Small intestine (tissue), 7 donors: ENCODE data around the gene MYMK. TPM values are rescaled to one million over a fixed set of nuclear protein-coding genes. Genes with fewer than 3 reads are reported as not detected.

Source experiments
- DNase-seq, 2 donors: peaks; one replicate each; pipeline versions ENCODE4 v3.0.0 to v3.0.0-alpha.2; 2013
- FAIRE-seq: peaks from 2 replicates; lab custom pipeline; 2012; peaks lifted over from hg19 to GRCh38; lab: Jason Lieb, UNC
- H3K27ac ChIP-seq, 3 donors: one replicate each; pipeline ENCODE4 v1.5.1; 2013; ENCODE audit warnings: low read length in 2 of 3, mild to moderate bottlenecking in 2 of 3, control low read depth in 1 of 3, inconsistent platforms in 1 of 3, low read depth in 1 of 3, moderate library complexity in 1 of 3
- H3K27me3 ChIP-seq, 3 donors: one replicate each; pipeline ENCODE4 v1.6.1; 2013; ENCODE audit warnings: low read length in 3 of 3, inconsistent platforms in 1 of 3; ENCODE audit not compliant: control insufficient read depth in 3 of 3, insufficient read depth in 3 of 3
- H3K36me3 ChIP-seq, 3 donors: one replicate each; pipeline ENCODE4 v1.6.1; 2013; ENCODE audit warnings: low read length in 3 of 3, inconsistent platforms in 1 of 3, low read depth in 1 of 3, mild to moderate bottlenecking in 1 of 3, moderate library complexity in 1 of 3; ENCODE audit not compliant: control insufficient read depth in 3 of 3, insufficient read depth in 2 of 3
- H3K4me1 ChIP-seq, 3 donors: one replicate each; pipeline ENCODE4 v1.6.1; 2013; ENCODE audit warnings: low read length in 2 of 3, inconsistent platforms in 1 of 3, low read depth in 1 of 3, mild to moderate bottlenecking in 1 of 3, moderate library complexity in 1 of 3; ENCODE audit not compliant: control insufficient read depth in 3 of 3, insufficient read depth in 2 of 3
- H3K4me3 ChIP-seq, 3 donors: one replicate each; pipeline ENCODE4 v1.5.1; 2013; ENCODE audit warnings: low read length in 3 of 3, control low read depth in 1 of 3, inconsistent platforms in 1 of 3, low read depth in 1 of 3, mild to moderate bottlenecking in 1 of 3, moderate library complexity in 1 of 3
- H3K9me3 ChIP-seq, 2 donors: one replicate each; pipeline ENCODE4 v1.6.1; 2013; ENCODE audit warnings: low read depth in 1 of 2, low read length in 1 of 2; ENCODE audit not compliant: control insufficient read depth in 2 of 2, insufficient read depth in 1 of 2
- WGBS, 3 donors: extraction: QIAGEN DNeasy Blood & Tissue Kit; methylation state at CpG; one replicate each; pipeline ENCODE4 v1.1.7; 2013; 5-methylcytosine and 5-hydroxymethylcytosine counted together
- polyA plus RNA-seq, 4 donors: library from polyadenylated mRNA; stranded (reverse) in 3 of 4; unstranded in 1 of 4; fragments of 200-250 nt in 3 of 4; fragments of 120-200 nt in 1 of 4; gene quantifications; one replicate each; pipeline versions ENCODE4 v1.2.1 to v1.2.3, GENCODE V29; 2013
- donor health status: healthy with polysubstance abuse.
- donor health status: control.
- donor health status: control.
- donor health status: Bipolar disorder and iron deficiency.
- donor health status: healthy.

Gene MYMK
- polyA plus RNA-seq, 4 donors, result 0.22 TPM; not detected in 3

DNA sequence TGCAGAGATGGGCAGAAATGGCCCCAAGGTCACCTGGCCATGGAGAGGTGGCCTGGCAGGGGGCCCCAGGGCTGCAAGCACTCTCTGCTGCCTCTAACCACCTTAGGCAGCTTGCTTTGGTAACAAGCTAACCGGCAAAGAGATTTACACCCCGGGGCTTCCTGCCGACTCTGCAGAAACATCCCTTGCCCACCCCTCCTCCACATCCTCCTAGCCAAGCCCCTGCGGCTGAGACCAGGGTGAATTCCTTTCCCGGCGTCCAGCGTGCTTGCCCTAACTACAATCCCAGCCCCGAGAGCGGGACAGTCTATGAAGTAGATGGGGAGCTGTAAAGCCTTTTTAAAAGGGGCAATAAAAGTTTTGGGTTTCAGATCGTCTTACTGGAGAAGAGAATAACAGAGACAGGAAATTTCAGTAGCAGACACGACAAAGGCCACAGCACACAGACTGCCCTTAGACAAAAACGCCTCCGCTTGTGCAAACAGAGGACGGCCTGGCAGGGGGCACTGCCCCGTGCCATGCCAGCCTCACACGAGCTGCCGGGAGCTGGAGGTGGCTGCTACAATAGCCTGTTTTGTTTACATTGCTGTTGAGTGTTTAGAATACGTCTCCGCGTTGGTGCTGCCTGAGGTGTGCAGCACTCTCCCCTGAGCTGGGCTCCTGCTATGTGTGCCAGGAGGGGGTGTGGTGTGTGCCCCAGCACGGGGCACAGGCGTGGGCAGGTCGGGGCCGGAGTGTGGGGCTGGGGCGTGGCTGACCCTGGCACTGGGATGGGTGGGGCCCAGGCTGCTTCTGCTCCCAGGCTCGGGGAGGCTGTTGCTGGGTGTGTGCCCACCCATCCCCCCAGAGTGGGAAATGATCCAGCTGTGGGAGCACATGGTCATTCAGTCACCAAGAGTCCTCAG lies 15.3 kb downstream of the MYMK start:
- WGBS, 3 donors, result 1 to 9% (median 5%) methylated on average over 26 of the region's 26 CpGs
- DNase-seq, result peak in 1 of 2 donors; percentile 29
- peaks cover 0 to 8% (median 4%) of the 10 kb centered on the region in 3 donors for H3K4me1 ChIP-seq
- H3K27me3 ChIP-seq, result peaks cover 0 to 11% (median 0%) of the 10 kb centered on the region in 3 donors
- no peaks in the 10 kb centered on the region for H3K9me3 ChIP-seq
- no peak for FAIRE-seq
- H3K4me3 ChIP-seq, result no peak overlapping the region
- H3K36me3 ChIP-seq, result no peaks in the 10 kb centered on the region
- H3K27ac ChIP-seq, result no peak overlapping the region

DNA sequence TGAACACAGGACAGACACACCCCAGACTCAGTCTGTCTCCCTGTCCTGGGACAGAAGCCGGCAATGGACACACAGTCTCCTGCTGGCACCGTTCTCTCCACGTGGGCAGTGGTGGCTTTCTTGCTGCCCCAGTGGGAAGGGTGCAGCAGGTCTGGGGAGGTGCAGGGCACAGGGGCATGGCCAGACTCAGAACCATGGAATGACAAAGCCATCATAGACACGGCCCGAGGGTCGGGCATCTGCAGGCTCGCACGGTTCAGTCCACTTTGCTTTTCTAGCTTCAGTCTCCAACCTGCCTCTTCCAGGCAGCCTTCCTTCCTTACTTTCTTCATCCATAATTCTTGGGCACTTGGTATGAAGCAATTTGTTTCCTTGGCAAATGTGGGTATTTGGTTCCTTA lies 16.7 kb downstream of the MYMK start:
- DNase-seq, result no peak

DNA sequence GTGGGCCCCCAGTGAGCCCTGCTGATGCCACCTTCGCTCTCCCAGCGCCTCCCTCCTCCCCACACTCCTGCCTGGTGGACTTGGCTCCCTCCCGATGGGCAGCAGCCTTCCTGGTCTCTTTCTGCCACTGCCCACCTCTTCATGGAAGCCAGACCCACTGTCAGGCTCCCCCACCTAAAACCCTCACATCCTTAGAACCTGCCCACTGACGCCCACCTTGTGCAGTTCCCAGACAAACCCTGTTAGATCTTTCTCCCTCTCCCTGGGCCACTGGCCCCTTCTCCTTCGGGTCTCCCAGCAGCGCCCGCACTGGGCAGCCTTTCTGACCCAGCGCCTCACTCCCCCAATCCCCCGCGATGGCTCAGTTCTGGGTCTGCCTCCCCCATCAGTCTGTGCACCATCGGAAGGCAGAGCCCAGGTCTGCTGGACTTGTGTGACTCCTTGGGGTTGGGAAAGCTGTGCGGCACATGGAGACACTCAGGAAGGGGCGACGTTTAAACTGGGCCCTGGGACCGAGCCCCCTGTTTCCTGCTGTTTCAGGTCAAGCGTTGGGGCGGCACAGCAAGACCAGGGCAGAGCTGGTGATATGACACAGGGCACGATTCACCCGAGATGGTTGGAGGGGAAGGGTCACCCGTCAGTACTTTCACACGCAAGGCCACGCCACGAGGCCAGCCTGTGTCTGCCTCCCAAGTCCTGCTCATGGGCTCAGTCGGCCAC lies 17.4 kb downstream of the MYMK start:
- 86 to 90% (median 88%) methylated on average over 24 of the region's 24 CpGs for WGBS, 3 donors

More for the DNA sequence above, 16.7 kb downstream of the MYMK start:
- Histone ChIP-seq H3K27ac (no peak overlapping the region), H3K27me3 (peaks cover 0 to 11% (median 0%) of the 10 kb centered on the region in 3 donors), H3K36me3 (no peaks in the 10 kb centered on the region), H3K4me3 (no peak overlapping the region), H3K9me3 (no peaks in the 10 kb centered on the region), H3K4me1 (peaks cover 0 to 8% (median 4%) of the 10 kb centered on the region in 3 donors)
- whole genome bisulfite sequencing, 3 donors, result 74 to 88% (median 80%) methylated on average over 8 of the region's 8 CpGs
- no peak for FAIRE-seq

DNA sequence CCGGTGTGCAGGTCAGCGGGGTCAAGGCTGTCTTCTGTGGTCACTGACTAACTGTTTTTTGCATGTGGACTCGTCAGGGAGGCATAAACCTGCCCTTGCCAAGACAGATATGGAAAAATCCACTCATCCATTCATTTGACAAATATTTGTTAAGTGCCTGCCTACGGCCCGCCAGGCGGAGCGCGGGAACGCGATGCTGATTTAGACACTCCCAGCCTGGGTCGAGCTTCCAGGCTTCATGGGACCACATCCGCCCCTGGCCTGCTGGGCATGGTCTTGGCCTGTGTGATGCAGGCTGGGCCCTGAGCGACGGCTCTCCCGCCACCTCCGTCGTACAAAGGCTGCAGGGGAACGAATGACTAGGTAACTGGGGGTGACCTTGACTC lies 18.1 kb downstream of the MYMK start:
- WGBS, 3 donors, result 54% methylated on average over 17 to 18 of the region's 18 CpGs
- H3K9me3 ChIP-seq, result peaks cover 0 to 2% of the 10 kb centered on the region in 2 donors
- no peaks in the 10 kb centered on the region for H3K36me3 ChIP-seq
- DNase-seq, result no peak
- FAIRE-seq, result no peak
- H3K27me3 ChIP-seq, result peaks cover 0 to 11% (median 0%) of the 10 kb centered on the region in 3 donors
- peaks cover 0 to 8% (median 4%) of the 10 kb centered on the region in 3 donors for H3K4me1 ChIP-seq
- H3K27ac ChIP-seq, result no peak overlapping the region
- H3K4me3 ChIP-seq, result no peak overlapping the region

More for the DNA sequence above, 17.4 kb downstream of the MYMK start:
- FAIRE-seq (no peak), DNase-seq (no peak)
- Histone ChIP-seq H3K27ac (no peak overlapping the region), H3K27me3 (peaks cover 0 to 11% (median 0%) of the 10 kb centered on the region in 3 donors), H3K4me1 (peaks cover 0 to 8% (median 4%) of the 10 kb centered on the region in 3 donors), H3K36me3 (no peaks in the 10 kb centered on the region), H3K9me3 (no peaks in the 10 kb centered on the region), H3K4me3 (no peak overlapping the region)

- H3K27ac ChIP-seq, result no peak overlapping the region
- DNase-seq (no peak), FAIRE-seq (no peak)
- H3K4me3 ChIP-seq, result no peak overlapping the region
- H3K36me3 ChIP-seq, result no peaks in the 10 kb centered on the region
- 70 to 87% (median 75%) methylated on average over 21 to 23 of the region's 23 CpGs for WGBS, 3 donors
- peaks cover 0 to 8% of the 10 kb centered on the region in 2 donors for H3K9me3 ChIP-seq
- peaks cover 0 to 11% (median 0%) of the 10 kb centered on the region in 3 donors for H3K27me3 ChIP-seq
- peaks cover 0 to 8% (median 4%) of the 10 kb centered on the region in 3 donors for H3K4me1 ChIP-seq
Observed at GRCh38 chr9:133505901-133506652, 18.7 kb downstream of the MYMK start.

DNA sequence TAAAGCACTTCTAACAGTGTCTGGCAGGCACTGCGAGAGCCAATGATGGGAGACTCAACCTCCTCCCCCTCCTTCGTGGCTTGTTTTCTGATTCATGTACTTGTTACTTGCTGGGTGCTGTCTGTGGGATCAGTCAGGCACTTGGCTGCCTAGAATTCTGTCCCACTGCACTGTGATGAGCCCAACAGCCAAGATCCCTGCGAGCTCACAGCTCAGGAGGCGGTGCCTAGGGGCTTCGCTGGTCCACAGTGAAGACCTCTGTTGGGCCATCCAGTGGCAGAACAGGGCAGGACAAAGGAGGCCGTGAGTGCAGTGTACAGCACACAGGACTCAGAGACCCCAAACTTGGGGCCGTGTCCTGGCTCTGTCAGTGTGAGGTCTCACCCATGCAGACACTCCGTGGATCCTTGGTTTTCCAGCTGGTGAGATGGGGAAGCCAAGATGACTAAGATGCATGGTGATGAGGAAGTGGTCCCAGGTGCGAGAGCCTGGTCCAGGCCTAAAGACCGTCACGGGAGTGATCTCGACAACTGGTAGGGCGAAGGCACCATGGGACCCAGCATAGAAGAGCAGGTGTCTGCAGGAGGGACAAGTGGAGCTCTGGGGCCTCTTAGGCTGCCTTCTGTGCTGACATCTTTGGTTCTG lies 19.5 kb downstream of the MYMK start:
- 86 to 90% (median 89%) methylated on average over 13 of the region's 13 CpGs for WGBS, 3 donors
- Histone ChIP-seq H3K27me3 (peaks cover 0 to 11% (median 0%) of the 10 kb centered on the region in 3 donors), H3K27ac (no peak overlapping the region), H3K36me3 (no peaks in the 10 kb centered on the region), H3K4me1 (peaks cover 0 to 8% (median 4%) of the 10 kb centered on the region in 3 donors), H3K4me3 (no peak overlapping the region), H3K9me3 (peaks cover 0 to 8% of the 10 kb centered on the region in 2 donors)
- DNase-seq (no peak), FAIRE-seq (no peak)

GRCh38 chr9:133502112-133502511 lies 22.6 kb downstream of the MYMK start:
- no peak overlapping the region for H3K27ac ChIP-seq
- no peak overlapping the region for H3K4me3 ChIP-seq
- H3K4me1 ChIP-seq, result no peaks in the 10 kb centered on the region
- peaks cover 0 to 8% of the 10 kb centered on the region in 2 donors for H3K9me3 ChIP-seq
- FAIRE-seq (no peak), DNase-seq (no peak)
- H3K36me3 ChIP-seq, result no peaks in the 10 kb centered on the region
- peaks cover 0 to 2% (median 0%) of the 10 kb centered on the region in 3 donors for H3K27me3 ChIP-seq
- WGBS, 3 donors, result 96 to 100% (median 98%) methylated on average over 1 of the region's 1 CpG
